ENCODE measurements around the gene ABHD8. TPM values are rescaled to one million over a fixed set of nuclear protein-coding genes. Genes with fewer than 3 reads are reported as not detected.

Gene ABHD8
- total RNA-seq, 3 donors from 2014 or later (not counting 1 experiment from before 2014, with no cell fraction given), result 7.5 to 10.0 (median 9.7) TPM

- Histone ChIP-seq H3K27ac (ENCODE audit: low read length) (no peak overlapping the region), H3K9me3 (ENCODE audit: control insufficient read depth, insufficient read depth, low read length) (no peaks in the 10 kb centered on the region), H3K27me3 (ENCODE audit: control insufficient read depth, insufficient read depth, low read length) (peaks cover 7% of the 10 kb centered on the region), H3K4me3 (ENCODE audit: low read length) (no peak overlapping the region), H3K4me1 (ENCODE audit: control insufficient read depth, insufficient read depth, low read length) (peaks cover 16% of the 10 kb centered on the region), H3K36me3 (ENCODE audit: control insufficient read depth, insufficient read depth, low read length) (no peaks in the 10 kb centered on the region)
- Mint-ChIP-seq H3K36me3 (no peaks in the 10 kb centered on the region), H3K4me3 (no peak overlapping the region), H3K4me1 (peaks cover 0 to 11% of the 10 kb centered on the region in 2 donors), H3K27ac (no peak overlapping the region), H3K27me3 (ENCODE audit: low read depth in 2 of 2) (peaks cover 0 to 19% of the 10 kb centered on the region in 2 donors), H3K9me3 (no peaks in the 10 kb centered on the region)
- intact Hi-C loops (cut with micrococcal nuclease), result no loop called here
- no peak for DNase-seq
- no peak for TF ChIP-seq CTCF (IDR thresholded peaks at IDR 0.05)
- no peak for ATAC-seq
- WGBS (ENCODE audit: insufficient coverage), result 95% methylated on average over 9 of the region's 9 CpGs
These were observed 16.5 kb downstream of the ABHD8 start for GRCh38 chr19:17286752-17287151.

GRCh38 chr19:17286263-17286662 is 17.0 kb downstream of the ABHD8 start:
- WGBS (ENCODE audit: insufficient coverage), result 98% methylated on average over 11 of the region's 11 CpGs
- H3K36me3 ChIP-seq (ENCODE audit: control insufficient read depth, insufficient read depth, low read length), result no peaks in the 10 kb centered on the region
- H3K27ac ChIP-seq (ENCODE audit: low read length), result no peak overlapping the region
- ATAC-seq, result no peak
- no peak overlapping the region for H3K4me3 ChIP-seq (ENCODE audit: low read length)
- Mint-ChIP-seq H3K27ac (no peak overlapping the region), H3K27me3 (ENCODE audit: low read depth in 2 of 2) (peaks cover 0 to 22% of the 10 kb centered on the region in 2 donors), H3K9me3 (no peaks in the 10 kb centered on the region), H3K36me3 (no peaks in the 10 kb centered on the region), H3K4me3 (no peak overlapping the region), H3K4me1 (peaks cover 0 to 14% of the 10 kb centered on the region in 2 donors)
- H3K27me3 ChIP-seq (ENCODE audit: control insufficient read depth, insufficient read depth, low read length), result peaks cover 11% of the 10 kb centered on the region
- TF ChIP-seq CTCF (IDR thresholded peaks at IDR 0.05), result no peak
- peaks cover 20% of the 10 kb centered on the region for H3K4me1 ChIP-seq (ENCODE audit: control insufficient read depth, insufficient read depth, low read length)
- no peak for DNase-seq
- no peaks in the 10 kb centered on the region for H3K9me3 ChIP-seq (ENCODE audit: control insufficient read depth, insufficient read depth, low read length)
- intact Hi-C loops (cut with micrococcal nuclease), result no loop called here

GRCh38 chr19:17285415-17286135 is 17.6 kb downstream of the ABHD8 start:
- H3K27me3 ChIP-seq (ENCODE audit: control insufficient read depth, insufficient read depth, low read length), result peaks cover 12% of the 10 kb centered on the region
- intact Hi-C loops (cut with micrococcal nuclease), result no loop called here
- Mint-ChIP-seq H3K36me3 (no peaks in the 10 kb centered on the region), H3K9me3 (no peaks in the 10 kb centered on the region), H3K27me3 (ENCODE audit: low read depth in 2 of 2) (peaks cover 0 to 22% of the 10 kb centered on the region in 2 donors), H3K4me3 (no peak overlapping the region), H3K27ac (no peak overlapping the region), H3K4me1 (peaks cover 0 to 14% of the 10 kb centered on the region in 2 donors)
- DNase-seq (no peak), ATAC-seq (no peak)
- no peak overlapping the region for H3K27ac ChIP-seq (ENCODE audit: low read length)
- WGBS (ENCODE audit: insufficient coverage), result 91% methylated on average over 18 of the region's 18 CpGs
- no peaks in the 10 kb centered on the region for H3K9me3 ChIP-seq (ENCODE audit: control insufficient read depth, insufficient read depth, low read length)
- H3K4me3 ChIP-seq (ENCODE audit: low read length), result no peak overlapping the region
- peaks cover 21% of the 10 kb centered on the region for H3K4me1 ChIP-seq (ENCODE audit: control insufficient read depth, insufficient read depth, low read length)
- H3K36me3 ChIP-seq (ENCODE audit: control insufficient read depth, insufficient read depth, low read length), result no peaks in the 10 kb centered on the region
- no peak for TF ChIP-seq CTCF (IDR thresholded peaks at IDR 0.05)
